Hepatocyte (in vitro differentiated cells): Measurements from ENCODE around the gene PARP8.

Experiments
- CTCF ChIP-seq: fragments of 200-600 bp; sonication (generic); IDR thresholded peaks from 2 replicates; pipeline ENCODE4 v1.5.1; 2016; ENCODE audit warnings: antibody characterized with exemption, mild to moderate bottlenecking; ENCODE audit not compliant: poor library complexity
- EZH2 ChIP-seq: fragments of 200-600 bp; sonication (generic); IDR thresholded peaks from 2 replicates; pipeline ENCODE4 v1.6.1; 2016; ENCODE audit warnings: antibody characterized with exemption, mild to moderate bottlenecking, borderline replicate concordance

GRCh38 chr5:50767588-50767987, 101.2 kb downstream of the PARP8 start:
- TF ChIP-seq CTCF (no peak), EZH2 (no peak)
